Activated CD8-positive, alpha-beta memory T cell treated with anti-CD3 and anti-CD28 coated beads for 4 hours (primary cell): Measurements from ENCODE around the gene ZNF512.

Experiments used
- DNase-seq, 2 donors: peaks; one replicate each; pipeline ENCODE4 v3.0.0-alpha.2; 2020; ENCODE audit warnings: low read depth in 2 of 2

The ZNF512 gene

DNA sequence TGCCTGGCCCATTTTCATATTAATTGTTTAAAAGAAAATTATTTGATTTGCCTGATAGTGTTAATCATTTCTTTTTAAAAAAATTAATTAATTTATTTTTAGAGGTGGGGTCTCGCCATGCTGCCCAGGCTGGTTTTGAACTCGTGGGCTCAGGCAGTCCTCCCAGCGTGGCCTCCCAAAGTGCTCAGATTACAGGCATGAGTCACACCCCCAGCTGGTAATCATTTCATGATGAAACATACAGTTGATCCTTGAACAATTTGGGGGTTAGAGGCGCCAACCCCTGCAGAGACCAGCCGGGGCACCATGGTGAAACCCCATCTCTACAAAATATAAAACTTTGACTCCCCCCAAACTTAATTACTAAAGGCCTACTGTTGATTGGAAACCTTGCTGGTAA, 53.9 kb downstream of the ZNF512 start:
- DNase-seq = no peak

GRCh38 chr2:27638037-27638637, 55.3 kb downstream of the ZNF512 start:
- DNase-seq = no peak

- no peak for DNase-seq
These were observed 55.9 kb downstream of the ZNF512 start for GRCh38 chr2:27638709-27639108.

- no peak for DNase-seq
These were observed 57.9 kb downstream of the ZNF512 start for GRCh38 chr2:27640722-27641245.

- DNase-seq = no peak
These were observed 62.4 kb downstream of the ZNF512 start for GRCh38 chr2:27645197-27645596.

GRCh38 chr2:27647289-27647688, 64.4 kb downstream of the ZNF512 start:
- no peak for DNase-seq

- no peak for DNase-seq
These were observed 64.9 kb downstream of the ZNF512 start for GRCh38 chr2:27647737-27648136.

DNA sequence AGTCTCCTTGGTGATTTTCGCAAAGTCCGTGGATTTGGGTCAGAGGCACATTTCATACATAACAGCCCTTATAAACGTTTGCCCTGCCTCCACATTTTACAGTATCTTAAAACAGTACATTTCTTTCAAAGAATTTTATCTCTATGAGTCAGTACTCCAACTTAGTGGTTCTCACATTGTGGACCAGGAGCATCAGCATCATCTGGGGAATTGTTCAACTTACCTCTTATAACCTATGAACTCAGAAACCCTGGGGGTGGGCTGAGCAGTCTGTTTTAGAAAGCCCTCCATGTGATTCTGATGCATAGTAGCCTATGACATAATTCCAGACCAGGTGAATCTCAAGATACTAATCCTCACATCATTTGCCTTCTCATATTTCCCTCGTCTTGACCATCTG, 68.2 kb downstream of the ZNF512 start:
- no peak for DNase-seq

GRCh38 chr2:27652341-27652740, 69.5 kb downstream of the ZNF512 start:
- no peak for DNase-seq

- DNase-seq = no peak
These were observed 69.9 kb downstream of the ZNF512 start for GRCh38 chr2:27652790-27653189.

DNA sequence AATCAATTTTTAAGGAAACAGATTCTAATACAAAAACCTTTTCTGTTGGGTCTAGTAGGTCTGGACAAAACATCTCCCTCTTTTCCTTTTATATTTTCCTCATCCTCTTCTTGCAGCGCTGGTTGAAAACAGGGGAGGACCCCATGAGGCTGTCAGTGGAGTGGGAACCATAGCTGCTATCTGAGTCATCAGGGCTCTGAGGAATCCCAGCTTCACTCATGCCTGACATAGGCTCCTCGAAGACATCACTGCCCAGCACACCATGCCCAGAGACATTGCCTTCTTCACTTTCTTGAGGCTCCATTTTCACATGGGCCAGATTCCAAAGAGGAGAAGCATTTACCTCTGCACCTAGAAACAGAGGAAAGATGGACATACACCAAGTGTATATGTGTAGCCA, 70.6 kb downstream of the ZNF512 start:
- DNase-seq = no peak

DNA sequence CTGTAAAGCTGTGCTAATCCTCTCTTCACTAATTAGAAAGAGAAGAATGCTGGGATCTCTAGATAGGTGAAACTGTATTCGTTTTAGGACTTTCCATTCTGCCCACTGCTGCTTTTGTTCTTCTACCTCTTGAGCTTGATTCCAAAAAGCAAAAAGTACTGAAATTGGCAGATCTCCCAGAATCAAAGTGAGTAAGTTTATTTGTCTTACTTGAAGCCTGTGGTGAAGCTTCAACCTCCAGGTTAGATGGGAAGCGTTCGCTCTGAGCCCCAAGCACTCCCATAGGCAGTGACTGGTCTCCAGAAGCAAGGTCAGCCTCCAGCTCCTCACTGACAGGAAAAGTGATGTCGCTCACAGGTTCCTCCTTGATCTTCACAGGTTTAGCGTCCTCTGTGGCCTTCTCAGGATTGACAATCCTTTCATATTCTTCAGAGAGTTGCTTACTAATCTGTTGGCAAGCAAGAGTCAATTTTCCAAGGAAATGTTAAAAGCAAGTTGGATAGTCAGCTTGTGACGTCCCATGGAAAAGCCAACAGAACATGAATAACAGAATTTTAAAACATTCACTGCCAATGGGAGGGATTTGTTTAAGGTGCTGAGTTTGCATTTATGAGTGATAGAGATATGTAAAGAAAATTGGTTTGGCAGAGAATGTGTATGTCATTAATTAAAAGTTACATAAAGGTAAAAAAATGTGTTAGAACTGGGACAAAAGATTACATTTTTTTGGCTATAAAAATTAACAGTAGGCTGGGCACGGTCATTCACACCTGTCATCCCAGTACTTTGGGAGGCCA, 72.5 kb downstream of the ZNF512 start:
- no peak for DNase-seq

DNA sequence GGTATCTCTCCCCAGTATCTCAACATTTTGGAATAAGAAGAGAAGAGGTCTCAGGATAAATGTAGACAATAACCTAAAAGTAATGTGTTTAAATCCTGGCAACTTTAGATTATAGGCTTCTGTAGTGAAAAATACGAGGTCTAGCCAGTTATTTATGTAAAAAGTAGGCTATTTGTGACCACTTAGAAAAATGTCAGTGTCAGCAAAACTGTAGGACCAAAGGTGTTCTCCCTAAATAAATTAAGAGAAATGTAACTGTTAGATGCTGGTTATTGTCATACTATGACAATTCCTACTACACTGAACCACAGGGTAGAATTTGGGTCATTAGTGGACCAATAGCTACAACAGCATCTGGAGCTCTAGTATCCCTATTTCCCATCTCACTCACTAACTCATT, 78.5 kb downstream of the ZNF512 start:
- DNase-seq = no peak

DNA sequence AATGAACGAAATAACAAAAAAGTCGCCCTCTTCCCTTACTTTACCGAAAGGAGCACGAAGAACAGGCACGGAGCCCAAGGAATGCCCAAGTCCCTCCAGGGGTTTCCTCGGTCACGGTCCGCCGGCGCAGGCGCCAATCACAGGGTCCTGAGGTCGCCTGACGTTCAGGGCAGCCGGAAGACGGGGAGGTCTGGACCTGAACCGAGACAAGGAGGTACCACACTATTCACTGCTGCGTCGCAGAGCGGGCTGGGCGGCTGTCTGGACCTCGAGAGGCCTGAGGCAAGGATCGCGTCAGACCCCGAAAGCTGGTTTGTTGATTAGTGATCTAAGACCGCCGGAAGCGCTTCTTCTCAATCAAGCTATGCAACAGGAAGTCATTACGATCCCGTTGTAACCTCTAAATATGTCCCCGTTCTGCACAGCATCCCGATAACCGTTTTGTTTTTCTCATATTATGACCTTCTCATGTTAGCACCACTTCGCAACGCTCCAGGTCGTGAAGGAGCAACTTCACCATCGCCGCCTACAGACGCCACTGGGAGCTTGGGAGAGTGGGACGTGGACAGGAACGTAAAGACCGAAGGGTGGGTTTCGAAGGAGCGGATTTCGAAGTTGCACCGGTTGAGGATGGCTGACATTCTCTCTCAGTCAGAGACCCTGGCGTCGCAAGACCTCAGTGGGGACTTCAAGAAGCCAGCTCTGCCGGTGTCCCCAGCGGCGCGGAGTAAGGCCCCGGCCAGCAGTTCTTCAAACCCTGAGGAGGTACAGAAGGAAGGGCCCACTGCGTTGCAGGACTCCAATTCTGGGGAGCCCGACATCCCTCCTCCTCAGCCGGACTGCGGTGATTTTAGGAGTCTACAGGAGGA, 80.7 kb downstream of the ZNF512 start, which contains the start of the genes SLC4A1AP and SUPT7L:
Gene SLC4A1AP, plus strand, starts transcription at position 605 of the 869 bp plus-strand sequence. Its CDS starts 26 bp downstream, at position 631.
Gene SUPT7L, minus strand, starts transcription at position 330 of the 869 bp plus-strand sequence. CDS start 1,422 bp downstream, outside the sequence.
- peak; percentile 40 to 48 for DNase-seq

- DNase-seq = no peak
These were observed 81.3 kb downstream of the ZNF512 start for GRCh38 chr2:27664154-27664574.

DNA sequence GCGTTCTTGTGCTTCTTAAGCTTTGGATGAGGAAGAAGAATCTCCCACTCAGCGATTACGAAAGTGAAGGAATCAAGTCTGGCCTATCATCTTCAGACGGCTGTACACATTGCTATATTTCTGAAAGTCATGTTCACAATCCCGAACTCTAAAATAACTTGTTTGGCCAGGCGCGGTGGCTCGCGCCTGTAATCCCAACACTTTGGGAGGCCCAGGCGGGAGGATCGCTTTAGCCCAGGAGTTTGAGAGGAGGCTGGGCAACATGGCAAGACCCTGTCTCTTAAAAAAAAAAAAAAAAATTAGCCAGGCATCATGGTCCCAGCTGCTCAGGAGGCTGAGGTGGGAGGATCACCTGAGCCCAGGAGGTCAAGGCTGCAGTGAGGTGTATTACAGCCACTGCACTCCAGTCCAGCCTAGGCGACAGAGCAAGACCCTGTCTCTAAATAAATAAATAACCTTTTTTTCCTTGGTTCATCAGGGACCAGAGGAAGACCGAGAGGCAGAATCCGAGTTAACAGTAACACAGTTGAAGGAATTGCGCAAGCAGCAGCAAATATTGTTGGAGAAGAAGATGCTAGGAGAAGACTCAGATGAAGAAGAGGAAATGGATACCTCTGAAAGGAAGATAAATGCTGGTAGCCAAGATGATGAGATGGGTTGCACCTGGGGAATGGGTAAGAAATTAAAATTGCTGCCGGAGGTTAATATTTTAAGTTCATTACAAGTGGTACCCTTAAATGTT, 82.0 kb downstream of the ZNF512 start:
- no peak for DNase-seq

DNA sequence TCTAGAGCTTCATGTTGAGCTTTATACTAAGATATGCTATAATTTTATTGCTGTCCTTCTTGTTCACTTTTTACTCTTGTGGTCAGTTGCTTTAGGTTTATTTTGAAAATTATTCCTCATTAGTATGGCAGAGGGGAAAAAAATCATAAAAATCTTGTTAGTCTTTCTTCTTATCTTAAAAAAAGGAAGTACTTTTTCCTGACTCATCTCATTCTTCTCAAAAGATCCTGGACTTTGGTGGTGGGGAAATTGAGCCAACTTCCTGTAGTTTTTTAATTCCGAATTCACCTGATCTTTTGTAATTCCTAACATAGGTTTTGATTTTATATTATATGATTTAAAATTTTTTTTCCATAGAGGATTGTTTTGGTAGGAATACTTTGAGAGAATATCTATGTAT, 84.6 kb downstream of the ZNF512 start:
- no peak for DNase-seq

GRCh38 chr2:27671235-27671634, 88.4 kb downstream of the ZNF512 start:
- DNase-seq = no peak
